ENCODE data around the gene ARHGEF7. TPM values are rescaled to one million over a fixed set of nuclear protein-coding genes. Genes with fewer than 3 reads are reported as not detected.

ARHGEF7 gene
- total RNA-seq, 1 donor from 2014 or later: 86.5 TPM

DNA sequence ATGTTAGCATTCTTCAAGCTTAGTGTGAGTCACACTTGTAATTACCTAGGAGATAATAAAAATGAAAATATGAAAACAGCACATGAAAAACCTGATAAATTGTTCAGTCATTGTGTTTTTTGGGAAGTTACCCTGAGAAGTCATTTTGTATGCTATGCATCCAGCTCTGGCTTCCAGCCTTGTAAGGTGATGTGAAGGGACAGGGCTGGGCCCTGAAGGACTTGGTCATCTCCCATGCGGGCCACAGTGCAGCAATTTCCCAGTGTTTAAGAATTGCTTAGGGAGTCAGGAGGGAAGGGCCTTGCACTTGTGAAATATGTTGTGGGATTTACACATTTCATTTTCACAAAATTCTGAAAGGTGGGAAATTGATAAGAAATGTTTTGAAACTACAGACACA, 41.3 kb downstream of the ARHGEF7 start:
- no peak overlapping the region for H3K4me3 Mint-ChIP-seq (ENCODE audit: low read depth)
- peaks cover 5% of the 10 kb centered on the region for H3K36me3 Mint-ChIP-seq (ENCODE audit: insufficient read depth)
- no peaks in the 10 kb centered on the region for H3K27me3 Mint-ChIP-seq
- no peak for DNase-seq (ENCODE audit: low spot score, unreplicated experiment)
- H3K9me3 Mint-ChIP-seq (ENCODE audit: low read depth): no peaks in the 10 kb centered on the region
- H3K27ac Mint-ChIP-seq: no peak overlapping the region
- TF ChIP-seq, protein P1, sequence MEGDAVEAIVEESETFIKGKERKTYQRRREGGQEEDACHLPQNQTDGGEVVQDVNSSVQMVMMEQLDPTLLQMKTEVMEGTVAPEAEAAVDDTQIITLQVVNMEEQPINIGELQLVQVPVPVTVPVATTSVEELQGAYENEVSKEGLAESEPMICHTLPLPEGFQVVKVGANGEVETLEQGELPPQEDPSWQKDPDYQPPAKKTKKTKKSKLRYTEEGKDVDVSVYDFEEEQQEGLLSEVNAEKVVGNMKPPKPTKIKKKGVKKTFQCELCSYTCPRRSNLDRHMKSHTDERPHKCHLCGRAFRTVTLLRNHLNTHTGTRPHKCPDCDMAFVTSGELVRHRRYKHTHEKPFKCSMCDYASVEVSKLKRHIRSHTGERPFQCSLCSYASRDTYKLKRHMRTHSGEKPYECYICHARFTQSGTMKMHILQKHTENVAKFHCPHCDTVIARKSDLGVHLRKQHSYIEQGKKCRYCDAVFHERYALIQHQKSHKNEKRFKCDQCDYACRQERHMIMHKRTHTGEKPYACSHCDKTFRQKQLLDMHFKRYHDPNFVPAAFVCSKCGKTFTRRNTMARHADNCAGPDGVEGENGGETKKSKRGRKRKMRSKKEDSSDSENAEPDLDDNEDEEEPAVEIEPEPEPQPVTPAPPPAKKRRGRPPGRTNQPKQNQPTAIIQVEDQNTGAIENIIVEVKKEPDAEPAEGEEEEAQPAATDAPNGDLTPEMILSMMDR (IDR thresholded peaks at IDR 0.05; ENCODE audit: unreplicated experiment): no peak
- H3K4me1 Mint-ChIP-seq (ENCODE audit: low read depth): peaks cover 21% of the 10 kb centered on the region

DNA sequence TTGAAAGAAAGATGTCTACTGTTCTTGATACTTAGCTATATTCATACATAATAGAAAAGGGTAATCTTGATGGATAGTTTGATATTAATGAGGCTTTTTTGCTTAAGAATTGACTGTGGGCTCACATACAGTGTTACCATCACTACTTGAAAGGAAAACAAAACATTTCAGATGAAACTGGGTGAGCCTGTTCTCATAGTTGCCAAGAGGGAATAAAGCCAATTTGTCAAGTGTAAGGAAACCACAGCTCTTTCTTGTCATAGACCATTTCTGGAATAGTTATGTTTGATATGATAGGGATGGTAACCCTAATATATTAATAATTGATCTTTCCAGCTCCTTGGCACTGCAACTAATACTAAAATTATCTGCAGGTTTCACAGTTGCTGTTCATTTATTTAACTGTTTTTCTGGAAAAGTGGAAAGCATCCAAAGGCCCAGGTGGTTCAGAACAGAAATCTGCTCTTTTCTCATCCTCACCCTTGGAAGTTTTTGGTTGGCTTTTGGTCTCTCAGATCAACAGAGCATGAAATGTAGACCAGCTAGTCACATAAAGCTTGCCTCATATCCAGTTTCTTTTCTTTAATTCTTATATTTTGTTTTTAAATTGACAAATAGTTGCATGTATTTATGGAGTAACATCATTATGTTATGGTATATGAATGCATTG, 43.2 kb downstream of the ARHGEF7 start:
- Mint-ChIP-seq H3K4me3 (ENCODE audit: low read depth) (no peak overlapping the region), H3K27me3 (no peaks in the 10 kb centered on the region), H3K36me3 (ENCODE audit: insufficient read depth) (peaks cover 5% of the 10 kb centered on the region), H3K4me1 (ENCODE audit: low read depth) (peaks cover 12% of the 10 kb centered on the region), H3K27ac (no peak overlapping the region), H3K9me3 (ENCODE audit: low read depth) (no peaks in the 10 kb centered on the region)
- TF ChIP-seq, protein P1 (IDR thresholded peaks at IDR 0.05; ENCODE audit: unreplicated experiment): no peak
- no peak for DNase-seq (ENCODE audit: low spot score, unreplicated experiment)

DNA sequence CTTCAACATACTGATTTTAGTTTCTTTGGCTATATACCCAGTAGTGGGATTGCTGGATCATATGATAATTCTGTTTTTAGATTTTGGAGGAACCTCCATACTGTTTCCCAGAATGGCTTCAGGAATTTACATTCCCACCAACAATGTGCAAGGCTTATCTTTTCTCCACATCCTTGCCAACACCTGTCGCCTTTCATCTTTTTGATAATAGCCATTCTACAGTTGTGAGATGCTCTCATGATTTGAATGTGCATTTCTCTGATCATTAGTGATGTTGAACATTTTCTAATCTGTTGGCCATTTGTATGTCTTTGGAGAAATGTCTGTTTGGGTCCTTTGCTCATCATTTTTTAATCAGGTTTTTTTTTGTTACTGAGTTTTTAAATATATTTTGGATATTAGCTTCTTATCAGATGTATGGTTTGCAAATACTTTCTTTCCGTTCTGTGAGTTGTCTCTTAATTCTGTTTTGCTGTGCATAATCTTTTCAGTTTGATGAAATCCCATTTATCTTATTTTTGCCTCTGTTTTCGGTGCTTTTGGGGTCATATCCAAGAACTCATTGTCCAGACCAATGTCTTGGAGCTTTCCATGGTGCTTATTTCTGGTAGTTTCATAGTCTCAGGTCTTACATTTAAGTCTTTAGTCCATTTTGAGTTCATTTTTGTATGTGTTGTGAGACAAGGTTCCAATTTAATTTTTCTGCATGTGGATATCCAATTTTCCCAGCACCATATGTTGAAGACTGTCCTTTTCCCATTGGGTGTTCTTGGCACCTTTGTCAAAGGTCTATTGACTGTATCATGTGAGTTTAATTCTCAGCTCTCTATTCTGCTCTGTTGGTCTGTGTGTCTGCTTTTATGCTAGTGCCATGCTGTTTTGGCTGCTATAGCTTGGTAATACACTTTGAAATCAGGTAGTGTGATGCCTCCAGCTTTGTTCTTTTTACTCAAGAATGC, 44.5 kb downstream of the ARHGEF7 start:
- H3K27ac Mint-ChIP-seq: no peak overlapping the region
- TF ChIP-seq, protein P1 (IDR thresholded peaks at IDR 0.05; ENCODE audit: unreplicated experiment): no peak

DNA sequence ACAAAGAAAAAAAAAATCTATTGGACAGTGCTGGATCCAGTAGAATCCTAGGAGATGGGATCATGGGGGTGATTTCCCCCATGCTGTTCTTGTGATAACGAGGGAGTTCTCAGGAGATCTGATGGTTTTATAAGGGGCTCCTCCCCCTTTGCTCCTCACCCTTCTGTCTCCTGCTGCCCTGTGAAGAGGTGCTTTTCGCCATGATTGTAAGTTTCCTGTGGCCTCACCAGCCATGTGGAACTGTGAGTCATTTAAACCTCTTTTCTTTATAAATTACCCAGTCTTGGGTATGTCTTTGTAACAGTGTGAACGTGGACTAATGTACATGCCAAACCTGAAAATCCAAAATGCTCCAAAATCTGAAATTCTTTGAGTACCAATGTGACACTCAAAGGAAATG, 45.5 kb downstream of the ARHGEF7 start:
- H3K9me3 Mint-ChIP-seq (ENCODE audit: low read depth): no peaks in the 10 kb centered on the region
- peaks cover 3% of the 10 kb centered on the region for H3K4me1 Mint-ChIP-seq (ENCODE audit: low read depth)
- TF ChIP-seq, protein P1 (IDR thresholded peaks at IDR 0.05; ENCODE audit: unreplicated experiment): no peak
- no peak for DNase-seq (ENCODE audit: low spot score, unreplicated experiment)
- H3K27ac Mint-ChIP-seq: no peak overlapping the region
- no peak overlapping the region for H3K4me3 Mint-ChIP-seq (ENCODE audit: low read depth)
- H3K27me3 Mint-ChIP-seq: no peaks in the 10 kb centered on the region
- H3K36me3 Mint-ChIP-seq (ENCODE audit: insufficient read depth): peaks cover 5% of the 10 kb centered on the region

More for the DNA sequence above, 44.5 kb downstream of the ARHGEF7 start:
- no peaks in the 10 kb centered on the region for H3K27me3 Mint-ChIP-seq
- H3K4me3 Mint-ChIP-seq (ENCODE audit: low read depth): no peak overlapping the region
- H3K36me3 Mint-ChIP-seq (ENCODE audit: insufficient read depth): peaks cover 5% of the 10 kb centered on the region
- H3K9me3 Mint-ChIP-seq (ENCODE audit: low read depth): no peaks in the 10 kb centered on the region
- peaks cover 5% of the 10 kb centered on the region for H3K4me1 Mint-ChIP-seq (ENCODE audit: low read depth)
- DNase-seq (ENCODE audit: low spot score, unreplicated experiment): no peak

Measured in progenitor cell of endocrine pancreas (in vitro differentiated cells).